ENCODE results near the gene EFNB2. TPM values are rescaled to one million over a fixed set of nuclear protein-coding genes. Genes with fewer than 3 reads are reported as not detected.

EFNB2 gene
- total and polyA plus RNA-seq, 7 experiments from 2014 or later, result 0.07 to 0.22 (median 0.11) TPM; not detected in 2

- H3K27ac Mint-ChIP-seq, result peak overlapping the region in 1 of 9 donors; percentile 76
- no peak for ATAC-seq
- POLR2A ChIA-PET, result interaction anchor here (0.5 to 1.1 kb wide), 2 partner anchors 13 to 29 kb away, joined by 3 to 4 read pairs; no protein-coding TSS in a partner anchor
These were observed 34.0 kb upstream of the EFNB2 start for GRCh38 chr13:106569233-106570095.

DNA sequence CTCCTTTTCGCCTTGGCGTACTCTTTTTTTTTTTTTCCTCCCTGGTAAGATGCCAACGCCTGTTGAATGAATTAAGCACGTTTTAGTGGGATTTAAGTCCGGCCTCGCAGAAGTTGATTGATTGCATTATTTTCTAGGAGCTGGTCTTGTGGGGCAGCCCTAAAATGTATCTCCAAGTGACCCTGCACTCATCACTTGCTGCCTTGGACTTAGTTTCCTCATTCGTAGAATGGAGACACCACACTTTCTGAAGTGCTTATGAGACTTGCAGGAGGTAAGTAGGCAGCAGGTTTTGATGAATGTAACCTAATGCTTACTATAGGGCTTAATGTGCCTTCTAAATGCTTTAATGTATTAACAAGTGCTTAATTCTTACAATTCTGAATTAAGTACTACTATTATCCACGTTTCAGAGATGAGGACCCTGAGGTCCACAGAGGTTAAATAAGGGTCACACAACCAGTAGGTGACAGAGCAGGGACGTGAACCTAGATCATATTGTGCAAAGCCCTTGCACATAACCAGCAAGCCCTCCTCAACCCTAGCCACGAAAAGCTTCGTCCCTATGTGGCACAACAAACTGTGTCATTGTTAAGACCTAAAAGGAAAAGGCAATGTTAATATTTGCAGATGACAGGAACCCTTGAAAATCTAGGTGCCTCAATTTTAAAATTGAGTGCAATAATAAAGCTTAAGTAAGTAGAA is 33.0 kb upstream of the EFNB2 start:
- Mint-ChIP-seq H3K27ac (peak overlapping the region; percentile 87 to 97 (median 94)), H3K9me3 (peaks cover 0 to 2% (median 0%) of the 10 kb centered on the region in 11 donors), H3K4me1 (peaks cover 37 to 61% (median 49%) of the 10 kb centered on the region in 7 donors), H3K36me3 (peaks cover 0 to 9% (median 2%) of the 10 kb centered on the region in 5 donors), H3K4me3 (peak overlapping the region; percentile 83 to 100 (median 98)), H3K27me3 (no peaks in the 10 kb centered on the region)
- H3K4me3 ChIP-seq (ENCODE audit: low read length), result peak overlapping the region; percentile 70
- peaks cover 28 to 34% of the 10 kb centered on the region in 2 donors for H3K4me1 ChIP-seq (ENCODE audit: control insufficient read depth in 2 of 2, insufficient read depth in 2 of 2, low read length in 2 of 2)
- ChIA-PET CTCF (interaction anchor here (0.6 to 1.8 kb wide), 3 partner anchors 32 to 355 kb away, joined by 4 to 9 read pairs (median 8); no protein-coding TSS in a partner anchor), POLR2A (interaction anchor here (1.1 to 3.7 kb wide), 3 partner anchors 12 to 32 kb away, joined by 4 to 17 read pairs (median 4); partner anchors contain the start of gene EFNB2)
- ATAC-seq (no peak), DNase-seq (no peak)
- intact Hi-C loops (cut with micrococcal nuclease), result loop anchor here (1.0 to 10.0 kb wide), 8 partner anchors 32 to 1650 kb away; partner anchors contain the start of genes ABHD13 (in 1 of the 2) and EFNB2 (in 1 of the 2)
- peak overlapping the region; percentile 95 for H3K27ac ChIP-seq (ENCODE audit: low read depth, low read length)
- H3K36me3 ChIP-seq (ENCODE audit: control insufficient read depth in 2 of 3, insufficient read depth in 3 of 3, low read length in 3 of 3), result peaks cover 0 to 6% (median 0%) of the 10 kb centered on the region in 3 experiments
- no peaks in the 10 kb centered on the region for H3K27me3 ChIP-seq (ENCODE audit: control insufficient read depth in 2 of 2, insufficient read depth in 2 of 2, low read length in 2 of 2)
- H3K9me3 ChIP-seq (ENCODE audit: control insufficient read depth in 2 of 3, low read length in 3 of 3), result no peaks in the 10 kb centered on the region

More at GRCh38 chr13:106569233-106570095, 34.0 kb upstream of the EFNB2 start:
- peak overlapping the region in 2 of 10 donors; percentile 43 to 67 for H3K4me3 Mint-ChIP-seq
- Histone ChIP-seq H3K9me3 (ENCODE audit: control insufficient read depth in 2 of 3, low read length in 3 of 3) (no peaks in the 10 kb centered on the region), H3K36me3 (ENCODE audit: control insufficient read depth in 2 of 3, insufficient read depth in 3 of 3, low read length in 3 of 3) (peaks cover 0 to 6% (median 0%) of the 10 kb centered on the region in 3 experiments), H3K4me1 (ENCODE audit: control insufficient read depth in 2 of 2, insufficient read depth in 2 of 2, low read length in 2 of 2) (peaks cover 18 to 26% of the 10 kb centered on the region in 2 donors), H3K4me3 (ENCODE audit: low read length) (no peak overlapping the region), H3K27ac (ENCODE audit: low read depth, low read length) (no peak overlapping the region), H3K27me3 (ENCODE audit: control insufficient read depth in 2 of 2, insufficient read depth in 2 of 2, low read length in 2 of 2) (no peaks in the 10 kb centered on the region)
- peaks cover 29 to 51% (median 38%) of the 10 kb centered on the region in 7 donors for H3K4me1 Mint-ChIP-seq
- DNase-seq, result no peak
- intact Hi-C loops (cut with micrococcal nuclease), result loop anchor here (5.0 to 10.0 kb wide), 3 partner anchors 345 to 1435 kb away; no protein-coding TSS in a partner anchor
- H3K9me3 Mint-ChIP-seq, result peaks cover 0 to 4% (median 0%) of the 10 kb centered on the region in 11 donors
- CTCF ChIA-PET, result interaction anchor here (1.7 to 1.8 kb wide), 2 partner anchors 33 to 51 kb away, joined by 4 to 9 read pairs; no protein-coding TSS in a partner anchor
- H3K27me3 Mint-ChIP-seq, result no peaks in the 10 kb centered on the region
- H3K36me3 Mint-ChIP-seq, result peaks cover 0 to 18% (median 5%) of the 10 kb centered on the region in 5 donors

GRCh38 chr13:106567474-106568298 is 32.2 kb upstream of the EFNB2 start, which contains the start of gene ARGLU1:
Gene ARGLU1, minus strand, starts transcription at chr13:106568137. Its CDS starts 218 bp downstream, at chr13:106567919.
- peak within 1 kb of the TSS; percentile 95 for H3K27ac ChIP-seq (ENCODE audit: low read depth, low read length)
- ChIA-PET POLR2A (interaction anchor here (1.1 to 3.7 kb wide), 4 partner anchors 12 to 1428 kb away, joined by 4 to 17 read pairs (median 6); partner anchors contain the start of gene EFNB2), CTCF (interaction anchor here (0.6 to 1.7 kb wide), 3 partner anchors 14 to 356 kb away, joined by 3 to 9 read pairs (median 8); no protein-coding TSS in a partner anchor)
- H3K4me3 ChIP-seq (ENCODE audit: low read length), result peak within 1 kb of the TSS; percentile 70
- Mint-ChIP-seq H3K27ac (peak within 1 kb of the TSS; percentile 90 to 97 (median 95)), H3K4me3 (peak within 1 kb of the TSS; percentile 83 to 100 (median 98)), H3K36me3 (peaks cover 0 to 5% (median 4%) of the 10 kb centered on the region in 5 donors), H3K27me3 (no peaks in the 10 kb centered on the region), H3K4me1 (peaks cover 39 to 66% (median 53%) of the 10 kb centered on the region in 7 donors), H3K9me3 (peaks cover 0 to 2% (median 0%) of the 10 kb centered on the region in 11 donors)
- intact Hi-C loops (cut with micrococcal nuclease), result loop anchor here (1.0 to 10.0 kb wide), 11 partner anchors 17 to 1651 kb away; partner anchors contain the start of genes ABHD13 (in 1 of the 2) and EFNB2 (in 1 of the 2)
- H3K27me3 ChIP-seq (ENCODE audit: control insufficient read depth in 2 of 2, insufficient read depth in 2 of 2, low read length in 2 of 2), result no peaks in the 10 kb centered on the region
- peak; percentile 88 to 98 (median 97) for DNase-seq
- H3K9me3 ChIP-seq (ENCODE audit: control insufficient read depth in 2 of 3, low read length in 3 of 3), result no peaks in the 10 kb centered on the region
- ATAC-seq, result peak; percentile 92
- H3K36me3 ChIP-seq (ENCODE audit: control insufficient read depth in 2 of 3, insufficient read depth in 3 of 3, low read length in 3 of 3), result peaks cover 0 to 6% (median 0%) of the 10 kb centered on the region in 3 experiments
- H3K4me1 ChIP-seq (ENCODE audit: control insufficient read depth in 2 of 2, insufficient read depth in 2 of 2, low read length in 2 of 2), result peaks cover 34 to 35% of the 10 kb centered on the region in 2 donors

DNA sequence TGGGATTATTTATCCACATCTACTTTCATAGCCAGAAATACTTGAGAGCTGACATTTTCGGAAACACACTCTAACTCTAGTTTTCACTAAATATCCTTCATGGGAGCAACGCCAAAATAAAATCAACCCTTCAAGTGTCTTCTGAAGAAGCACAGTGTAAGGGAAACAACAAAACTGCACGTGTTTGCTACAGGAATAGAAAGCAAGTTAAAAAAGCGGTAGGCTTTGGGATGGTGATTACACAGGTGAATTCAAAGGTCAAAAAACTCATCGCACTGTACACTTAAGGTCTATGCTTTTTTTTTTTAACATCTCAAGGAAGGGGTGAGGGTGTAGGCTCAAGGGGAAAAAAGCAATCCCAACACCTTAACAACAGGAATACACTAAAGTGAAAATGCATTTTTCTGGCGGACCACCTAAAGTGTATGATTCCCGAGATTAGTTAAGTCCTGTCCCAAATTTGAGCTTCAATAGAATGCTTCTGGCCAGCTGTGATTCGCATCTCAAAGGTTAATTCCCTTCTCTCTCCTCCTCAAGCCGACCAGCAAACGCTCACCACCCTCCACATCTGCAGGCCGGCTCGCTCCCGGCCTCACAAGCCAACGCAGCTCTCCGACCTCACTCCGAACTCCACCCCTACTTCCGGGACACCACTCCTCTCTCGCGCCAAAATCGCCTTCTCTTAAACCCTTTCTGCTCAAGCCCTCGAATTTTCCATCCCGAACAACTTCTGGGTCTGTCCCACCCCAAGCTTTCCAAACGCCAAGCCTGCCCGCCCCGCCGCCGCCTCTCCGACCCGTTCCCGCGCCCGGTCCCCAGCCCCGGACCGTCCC is 31.4 kb upstream of the EFNB2 start:
- CTCF ChIA-PET, result interaction anchor here (1.2 to 1.3 kb wide), 2 partner anchors 14 to 30 kb away, joined by 3 to 6 read pairs; no protein-coding TSS in a partner anchor
- peaks cover 39 to 40% of the 10 kb centered on the region in 2 donors for H3K4me1 ChIP-seq (ENCODE audit: control insufficient read depth in 2 of 2, insufficient read depth in 2 of 2, low read length in 2 of 2)
- H3K27me3 Mint-ChIP-seq, result no peaks in the 10 kb centered on the region
- H3K4me3 Mint-ChIP-seq, result peak overlapping the region; percentile 83 to 100 (median 98)
- peaks cover 45 to 74% (median 61%) of the 10 kb centered on the region in 7 donors for H3K4me1 Mint-ChIP-seq
- POLR2A ChIA-PET, result interaction anchor here (1.0 to 3.7 kb wide), 5 partner anchors 11 to 1427 kb away, joined by 3 to 17 read pairs (median 5); partner anchors contain the start of gene EFNB2
- ATAC-seq, result no peak
- H3K4me3 ChIP-seq (ENCODE audit: low read length), result peak overlapping the region; percentile 70
- H3K27me3 ChIP-seq (ENCODE audit: control insufficient read depth in 2 of 2, insufficient read depth in 2 of 2, low read length in 2 of 2), result no peaks in the 10 kb centered on the region
- H3K9me3 Mint-ChIP-seq, result peaks cover 0 to 2% (median 0%) of the 10 kb centered on the region in 11 donors
- peak overlapping the region; percentile 95 for H3K27ac ChIP-seq (ENCODE audit: low read depth, low read length)
- H3K27ac Mint-ChIP-seq, result peak overlapping the region; percentile 90 to 97 (median 95)
- H3K36me3 Mint-ChIP-seq, result peaks cover 0 to 5% (median 0%) of the 10 kb centered on the region in 5 donors
- intact Hi-C loops (cut with micrococcal nuclease), result loop anchor here (1.0 to 10.0 kb wide), 7 partner anchors 9 to 1646 kb away; no protein-coding TSS in a partner anchor
- peak in 5 of 9 donors; percentile 4 to 19 (median 11) for DNase-seq
- no peaks in the 10 kb centered on the region for H3K9me3 ChIP-seq (ENCODE audit: control insufficient read depth in 2 of 3, low read length in 3 of 3)
- H3K36me3 ChIP-seq (ENCODE audit: control insufficient read depth in 2 of 3, insufficient read depth in 3 of 3, low read length in 3 of 3), result peaks cover 0 to 6% (median 0%) of the 10 kb centered on the region in 3 experiments
